ENCODE data around the gene MMP21. TPM values are rescaled to one million over a fixed set of nuclear protein-coding genes. Genes with fewer than 3 reads are reported as not detected.

Gene MMP21
- polyA plus RNA-seq, 1 experiment, result not detected

DNA sequence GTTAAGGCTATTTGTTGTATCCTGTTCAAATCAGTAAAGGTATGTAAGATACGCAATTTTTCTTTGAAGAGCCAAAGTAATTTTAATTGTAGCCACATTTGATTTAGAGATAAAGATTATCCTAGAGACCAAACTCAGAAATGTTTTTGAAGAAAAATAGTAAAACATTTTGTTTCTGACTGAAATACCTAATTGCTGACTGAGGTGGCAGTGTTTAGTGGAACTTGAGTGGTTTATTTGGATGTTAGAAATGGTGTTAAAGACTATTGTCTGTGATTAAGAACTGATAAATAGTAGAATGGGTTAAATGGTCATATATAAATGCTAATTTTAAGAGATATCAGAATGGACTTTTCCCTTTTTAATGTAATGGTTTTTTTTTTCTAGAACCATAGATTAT lies 40.8 kb downstream of the MMP21 start:
- CTCF ChIA-PET, result interaction anchor here (1.3 kb wide), 1 partner anchor 11 kb away, joined by 3 read pairs; no protein-coding TSS in a partner anchor
- no peak for DNase-seq (ENCODE audit: low read depth)
- H3K36me3 ChIP-seq (ENCODE audit: control insufficient read depth, insufficient read depth, low read length), result peaks cover 7% of the 10 kb centered on the region
- POLR2A ChIA-PET, result no interaction called here
- no peak overlapping the region for H3K4me3 ChIP-seq (ENCODE audit: low read depth, low read length)
- TF ChIP-seq, protein P1, sequence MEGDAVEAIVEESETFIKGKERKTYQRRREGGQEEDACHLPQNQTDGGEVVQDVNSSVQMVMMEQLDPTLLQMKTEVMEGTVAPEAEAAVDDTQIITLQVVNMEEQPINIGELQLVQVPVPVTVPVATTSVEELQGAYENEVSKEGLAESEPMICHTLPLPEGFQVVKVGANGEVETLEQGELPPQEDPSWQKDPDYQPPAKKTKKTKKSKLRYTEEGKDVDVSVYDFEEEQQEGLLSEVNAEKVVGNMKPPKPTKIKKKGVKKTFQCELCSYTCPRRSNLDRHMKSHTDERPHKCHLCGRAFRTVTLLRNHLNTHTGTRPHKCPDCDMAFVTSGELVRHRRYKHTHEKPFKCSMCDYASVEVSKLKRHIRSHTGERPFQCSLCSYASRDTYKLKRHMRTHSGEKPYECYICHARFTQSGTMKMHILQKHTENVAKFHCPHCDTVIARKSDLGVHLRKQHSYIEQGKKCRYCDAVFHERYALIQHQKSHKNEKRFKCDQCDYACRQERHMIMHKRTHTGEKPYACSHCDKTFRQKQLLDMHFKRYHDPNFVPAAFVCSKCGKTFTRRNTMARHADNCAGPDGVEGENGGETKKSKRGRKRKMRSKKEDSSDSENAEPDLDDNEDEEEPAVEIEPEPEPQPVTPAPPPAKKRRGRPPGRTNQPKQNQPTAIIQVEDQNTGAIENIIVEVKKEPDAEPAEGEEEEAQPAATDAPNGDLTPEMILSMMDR (IDR thresholded peaks at IDR 0.05; ENCODE audit: insufficient read depth, low read depth, low read length), result no peak
- H3K27me3 ChIP-seq (ENCODE audit: control insufficient read depth, insufficient read depth, low read length), result no peaks in the 10 kb centered on the region

DNA sequence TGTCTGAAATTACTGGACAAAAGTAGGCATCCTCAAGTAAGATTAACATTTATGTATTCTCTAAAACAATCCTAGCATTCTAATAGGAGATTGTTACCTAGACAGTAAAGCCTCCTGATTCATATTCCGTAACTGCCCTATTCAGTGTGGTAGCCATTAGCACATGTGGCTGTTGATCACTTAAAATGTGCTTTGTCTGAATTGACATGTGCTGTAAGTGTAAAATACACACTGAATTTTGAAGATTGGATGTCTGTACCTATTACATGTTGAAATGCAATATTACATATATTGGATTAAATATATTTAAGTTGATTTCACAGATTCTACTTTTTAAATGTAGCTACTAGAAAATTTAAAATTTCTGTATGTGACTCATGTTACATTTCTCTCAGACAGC lies 41.5 kb downstream of the MMP21 start:
- ChIA-PET CTCF (interaction anchor here (1.3 kb wide), 1 partner anchor 10 kb away, joined by 3 read pairs; no protein-coding TSS in a partner anchor), POLR2A (no interaction called here)
- Histone ChIP-seq H3K36me3 (ENCODE audit: control insufficient read depth, insufficient read depth, low read length) (peaks cover 11% of the 10 kb centered on the region), H3K27me3 (ENCODE audit: control insufficient read depth, insufficient read depth, low read length) (no peaks in the 10 kb centered on the region), H3K4me3 (ENCODE audit: low read depth, low read length) (no peak overlapping the region)
- DNase-seq (ENCODE audit: low read depth), result no peak
- TF ChIP-seq, protein P1 (IDR thresholded peaks at IDR 0.05; ENCODE audit: insufficient read depth, low read depth, low read length), result no peak

DNA sequence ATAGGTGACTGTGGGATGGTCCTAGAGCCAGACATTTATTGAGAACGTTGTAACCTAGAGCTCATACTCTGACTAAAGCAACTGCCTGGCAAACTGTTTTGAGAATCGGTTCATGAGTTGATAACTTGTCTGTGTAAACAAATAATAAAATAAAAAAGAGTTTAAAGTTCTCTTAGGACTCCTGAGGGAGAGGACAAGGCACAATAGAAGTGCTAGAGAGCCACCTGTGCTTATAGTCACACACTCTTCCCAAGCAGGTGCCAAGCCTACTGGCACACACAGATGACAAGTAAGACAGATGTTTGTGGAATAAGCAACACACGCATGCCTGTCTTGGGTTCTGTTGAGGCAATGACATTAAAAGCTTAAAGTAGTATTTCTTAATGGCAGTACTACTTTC lies 48.2 kb downstream of the MMP21 start:
- TF ChIP-seq, protein P1 (IDR thresholded peaks at IDR 0.05; ENCODE audit: insufficient read depth, low read depth, low read length), result no peak
- DNase-seq (ENCODE audit: low read depth), result no peak
- ChIA-PET CTCF (no interaction called here), POLR2A (no interaction called here)
- H3K36me3 ChIP-seq (ENCODE audit: control insufficient read depth, insufficient read depth, low read length), result peaks cover 16% of the 10 kb centered on the region
- H3K4me3 ChIP-seq (ENCODE audit: low read depth, low read length), result no peak overlapping the region
- no peaks in the 10 kb centered on the region for H3K27me3 ChIP-seq (ENCODE audit: control insufficient read depth, insufficient read depth, low read length)

- POLR2A ChIA-PET, result no interaction called here
- Histone ChIP-seq H3K4me3 (ENCODE audit: low read depth, low read length) (no peak overlapping the region), H3K36me3 (ENCODE audit: control insufficient read depth, insufficient read depth, low read length) (peaks cover 16% of the 10 kb centered on the region), H3K27me3 (ENCODE audit: control insufficient read depth, insufficient read depth, low read length) (no peaks in the 10 kb centered on the region)
- DNase-seq (ENCODE audit: low read depth), result no peak
- CTCF ChIA-PET, result interaction anchor here (0.6 kb wide), 1 partner anchor 11 kb away, joined by 3 read pairs; no protein-coding TSS in a partner anchor
- TF ChIP-seq, protein P1 (IDR thresholded peaks at IDR 0.05; ENCODE audit: insufficient read depth, low read depth, low read length), result no peak
These were observed 48.7 kb downstream of the MMP21 start for GRCh38 chr10:125726914-125727313.

DNA sequence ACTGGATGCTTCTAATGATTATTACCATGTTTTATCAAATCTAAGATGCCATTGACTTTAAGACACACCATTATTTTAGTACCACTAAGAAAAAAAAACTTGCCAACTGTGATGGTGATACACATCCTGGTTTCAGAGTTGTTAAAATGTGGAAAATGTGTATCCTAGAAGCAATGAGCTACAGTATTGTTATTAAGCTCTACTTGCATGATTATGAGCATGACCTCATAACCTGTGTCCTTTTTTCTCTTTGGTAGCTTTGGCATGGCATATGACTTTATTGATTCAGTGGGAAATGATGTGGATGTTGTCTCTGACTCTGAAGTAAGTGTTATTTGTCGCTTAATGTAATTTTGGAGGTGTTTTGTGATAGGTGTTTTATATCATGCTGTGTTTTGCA lies 52.8 kb downstream of the MMP21 start:
- CTCF ChIA-PET, result interaction anchor here (0.7 kb wide), 1 partner anchor 701 kb away, joined by 4 read pairs; no protein-coding TSS in a partner anchor
- H3K4me3 ChIP-seq (ENCODE audit: low read depth, low read length), result no peak overlapping the region
- no peak for DNase-seq (ENCODE audit: low read depth)
- H3K36me3 ChIP-seq (ENCODE audit: control insufficient read depth, insufficient read depth, low read length), result peaks cover 11% of the 10 kb centered on the region
- POLR2A ChIA-PET, result no interaction called here
- H3K27me3 ChIP-seq (ENCODE audit: control insufficient read depth, insufficient read depth, low read length), result no peaks in the 10 kb centered on the region
- TF ChIP-seq, protein P1 (IDR thresholded peaks at IDR 0.05; ENCODE audit: insufficient read depth, low read depth, low read length), result no peak
